Activated CD4-positive, alpha-beta T cell treated with anti-CD3 and anti-CD28 coated beads for 24 hours (primary cell): ENCODE measurements around the gene DTNBP1.

Experiments used
- DNase-seq, 2 donors: peaks; one replicate each; pipeline ENCODE4 v3.0.0-alpha.2; 2020; ENCODE audit warnings: low read depth in 2 of 2

The DTNBP1 gene

DNA sequence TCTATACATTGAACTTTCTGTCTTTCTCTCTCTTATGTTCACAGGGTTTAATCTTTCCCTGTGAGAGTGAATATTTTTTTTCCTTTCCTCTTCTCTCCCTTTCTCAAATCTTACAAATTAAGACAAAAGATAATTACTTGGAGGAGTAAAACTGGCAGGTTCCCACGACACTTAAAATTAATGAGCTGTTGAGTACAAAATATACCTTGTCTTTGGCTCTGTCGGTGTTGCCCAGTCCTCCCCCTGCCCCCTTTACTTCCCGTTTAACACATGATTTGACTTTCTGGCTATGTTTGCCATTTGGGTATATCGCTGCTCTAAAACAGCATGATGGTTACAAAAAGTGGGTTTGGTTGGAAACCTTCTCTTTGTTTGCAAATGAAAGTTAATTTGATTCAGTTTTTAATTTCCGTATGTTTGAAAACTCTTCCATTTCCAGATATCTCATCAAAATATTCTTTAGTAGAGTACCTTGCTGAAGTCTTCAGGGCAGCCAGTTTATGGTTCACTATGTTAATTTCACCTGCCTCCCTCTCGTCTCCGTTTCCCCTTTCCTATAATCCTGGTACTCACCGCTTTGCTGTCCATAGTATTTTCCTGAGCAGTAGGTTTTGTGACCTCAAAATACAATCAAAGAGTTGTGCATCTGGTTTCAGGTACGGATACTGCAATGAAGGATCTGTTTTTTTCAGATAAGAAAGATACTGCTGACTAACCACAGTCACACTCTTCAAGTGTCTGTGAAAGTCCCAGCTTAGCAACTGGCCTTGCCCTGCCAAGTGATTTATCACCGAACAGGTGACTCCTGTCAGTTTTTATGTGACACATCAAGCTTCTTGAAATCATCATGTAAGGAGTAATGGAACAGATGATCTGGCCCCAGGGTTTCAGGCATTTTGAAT lies 181.2 kb downstream of the DTNBP1 start:
- DNase-seq = peak in 1 of 2 donors; percentile 7

DNA sequence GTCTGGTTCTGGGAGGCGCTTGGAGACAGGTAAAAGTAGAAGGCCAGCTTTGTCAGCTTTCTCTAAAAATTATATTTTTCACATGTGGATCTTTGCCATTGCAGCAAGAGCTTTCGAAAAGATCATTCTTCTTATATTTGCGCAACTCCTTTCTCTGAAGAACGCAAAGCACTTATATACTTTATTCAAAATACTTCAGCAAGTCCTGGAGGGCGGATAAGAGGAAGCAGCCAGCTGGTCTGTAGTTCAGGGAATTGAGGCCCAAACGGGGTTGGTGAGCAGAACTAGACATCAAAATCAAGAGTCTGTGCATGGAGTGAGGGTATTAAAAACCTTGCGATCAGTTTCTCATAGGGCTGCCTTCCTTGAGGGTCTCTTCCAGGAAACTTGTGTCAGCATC lies 182.3 kb downstream of the DTNBP1 start:
- no peak for DNase-seq

GRCh38 chr6:15479761-15480160 lies 183.1 kb downstream of the DTNBP1 start:
- no peak for DNase-seq

DNA sequence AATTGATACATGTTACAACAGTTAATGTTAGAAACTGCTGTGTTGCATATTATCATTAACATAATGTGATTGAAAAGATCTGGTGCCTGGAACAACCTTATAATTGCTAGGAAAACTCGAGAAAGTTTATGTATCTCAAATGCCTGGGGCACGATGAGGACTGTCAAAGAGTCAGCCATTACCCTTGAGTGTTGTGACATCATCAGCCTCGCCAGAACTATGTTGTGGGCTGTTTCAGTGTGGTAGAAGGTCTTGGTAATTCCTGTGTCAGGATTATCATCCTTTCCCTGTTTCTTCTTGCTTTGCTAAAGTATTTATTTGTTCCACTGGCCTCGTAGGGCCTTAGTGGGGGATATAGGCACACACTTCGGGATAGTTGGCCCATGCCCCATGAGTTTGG lies 185.1 kb downstream of the DTNBP1 start:
- no peak for DNase-seq

DNA sequence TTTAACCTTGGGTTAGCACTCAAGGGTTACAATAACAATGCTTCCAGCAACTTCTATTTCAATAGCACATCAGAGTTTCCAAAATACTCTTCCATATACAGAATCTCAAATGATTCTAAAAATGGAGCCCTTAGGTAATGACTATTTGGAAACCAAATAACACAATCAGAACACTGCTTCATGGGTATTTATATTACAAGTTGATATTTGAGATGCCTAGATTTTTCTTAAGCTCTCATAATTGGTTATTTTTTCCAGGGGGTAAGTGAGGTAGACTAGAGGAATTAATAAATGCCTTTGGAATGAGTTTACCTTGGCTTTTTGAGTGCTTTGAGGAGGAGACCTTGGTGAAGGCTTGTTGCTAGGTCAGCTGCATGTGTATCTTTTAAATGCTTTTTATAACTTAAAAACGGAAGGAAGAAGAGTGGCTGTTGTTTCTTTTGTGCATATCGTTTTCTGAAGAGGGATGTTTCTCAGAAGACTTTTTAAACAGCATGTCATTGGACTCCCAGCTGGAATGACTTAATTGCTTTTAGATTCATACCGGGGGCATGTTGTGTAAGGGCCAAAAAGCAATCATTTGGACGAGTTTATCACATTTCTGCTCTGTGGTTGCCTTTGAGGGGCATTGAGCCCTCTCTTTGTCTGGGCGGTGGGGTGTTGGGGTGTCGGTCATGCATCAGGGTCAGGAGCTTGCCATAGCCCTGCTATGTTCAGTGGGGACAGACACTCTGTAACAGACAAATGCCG lies 186.0 kb downstream of the DTNBP1 start:
- no peak for DNase-seq

- no peak for DNase-seq
Measured at GRCh38 chr6:15475872-15476271, 187.0 kb downstream of the DTNBP1 start.

DNA sequence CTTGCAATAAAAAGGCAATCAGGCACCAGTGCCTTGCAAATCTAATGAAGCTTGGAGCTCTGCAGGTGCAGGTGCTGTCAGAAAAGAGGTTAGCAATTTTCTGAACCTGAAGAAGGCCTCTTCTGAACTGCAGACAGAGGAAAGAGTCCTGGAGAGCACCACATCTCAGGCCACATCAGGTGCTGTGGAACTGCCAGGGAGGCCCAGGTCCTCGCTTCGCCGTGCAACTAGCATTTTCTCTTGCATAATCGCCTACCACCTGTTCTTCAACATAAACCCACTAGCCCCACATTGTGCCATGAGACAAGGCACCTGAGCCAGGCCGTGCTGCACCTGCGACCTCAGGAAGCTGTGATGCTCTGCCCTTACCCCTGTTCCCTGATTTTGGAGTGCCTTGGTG lies 187.6 kb downstream of the DTNBP1 start:
- DNase-seq = no peak

DNA sequence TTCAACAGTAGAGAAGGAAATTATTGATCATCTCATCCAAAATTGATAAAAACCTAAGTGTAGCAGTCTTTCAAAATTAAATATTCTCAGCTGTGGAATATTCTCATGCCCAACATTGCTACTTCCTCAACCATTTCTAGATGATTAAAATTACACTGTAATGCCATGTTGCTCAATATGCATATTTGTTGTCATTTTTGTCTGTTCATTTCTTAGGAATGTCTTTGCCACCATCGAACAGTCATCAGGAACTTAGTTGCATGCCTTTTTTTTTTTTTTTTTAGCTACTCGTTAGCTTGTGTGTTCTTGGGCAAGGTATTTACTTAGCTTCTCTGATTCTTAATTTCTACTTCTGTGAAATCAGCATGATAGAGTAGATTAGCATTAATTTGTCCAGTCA lies 188.6 kb downstream of the DTNBP1 start:
- DNase-seq = no peak

DNA sequence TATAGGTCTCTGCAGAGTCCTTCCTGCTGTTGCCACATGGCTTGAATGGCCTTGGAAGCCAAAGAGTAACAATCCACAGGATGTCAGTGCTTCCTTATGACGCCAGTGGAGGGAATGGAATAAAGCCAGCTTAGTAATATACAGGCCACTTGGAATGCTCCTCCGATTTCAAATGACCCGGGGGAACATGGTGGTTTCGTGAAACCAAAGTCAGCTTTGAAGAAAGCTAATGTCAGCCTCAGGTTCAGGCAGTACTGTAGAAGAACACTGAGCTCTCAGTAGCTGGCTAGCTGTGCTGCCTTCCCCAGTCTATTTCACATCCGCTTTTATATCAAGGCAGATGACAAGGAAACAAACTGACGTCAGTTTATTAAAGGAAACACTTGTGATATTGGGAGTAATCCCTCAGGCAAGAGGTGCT lies 189.1 kb downstream of the DTNBP1 start:
- no peak for DNase-seq

DNA sequence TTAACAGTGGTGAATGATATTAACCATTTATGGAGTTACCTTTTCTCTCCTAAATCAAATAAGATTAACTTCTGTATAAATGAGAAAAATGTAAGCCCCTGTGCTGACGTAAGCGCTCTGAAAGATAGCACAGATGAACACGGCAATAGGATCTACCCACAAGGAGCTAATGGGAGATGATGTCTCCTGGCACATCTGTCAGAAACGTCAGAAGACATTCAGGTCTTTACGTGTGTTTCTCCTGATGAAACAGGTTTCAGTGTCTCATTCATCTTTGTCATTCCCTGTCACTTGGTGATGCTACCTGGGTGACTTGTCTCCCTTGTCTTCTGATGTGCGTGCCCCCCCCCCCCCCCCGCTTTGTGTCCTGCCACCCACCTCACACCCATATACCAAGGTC lies 189.7 kb downstream of the DTNBP1 start:
- DNase-seq = no peak
